ENCODE results near the gene SGIP1. TPM values are rescaled to one million over a fixed set of nuclear protein-coding genes. Genes with fewer than 3 reads are reported as not detected.

SGIP1 gene
- total RNA-seq, 2 experiments from 2014 or later = 0.08 TPM; not detected in 1

GRCh38 chr1:66687358-66687757 is 153.4 kb downstream of the SGIP1 start:
- no peaks in the 10 kb centered on the region for H3K36me3 Mint-ChIP-seq (ENCODE audit: low read depth)
- ChIA-PET POLR2A (no interaction called here), CTCF (no interaction called here)
- H3K27ac Mint-ChIP-seq = no peak overlapping the region
- no peak for DNase-seq
- H3K9me3 Mint-ChIP-seq = no peaks in the 10 kb centered on the region
- H3K4me3 Mint-ChIP-seq = no peak overlapping the region
- H3K4me1 Mint-ChIP-seq = no peaks in the 10 kb centered on the region
- peaks cover 15% of the 10 kb centered on the region for H3K27me3 Mint-ChIP-seq

DNA sequence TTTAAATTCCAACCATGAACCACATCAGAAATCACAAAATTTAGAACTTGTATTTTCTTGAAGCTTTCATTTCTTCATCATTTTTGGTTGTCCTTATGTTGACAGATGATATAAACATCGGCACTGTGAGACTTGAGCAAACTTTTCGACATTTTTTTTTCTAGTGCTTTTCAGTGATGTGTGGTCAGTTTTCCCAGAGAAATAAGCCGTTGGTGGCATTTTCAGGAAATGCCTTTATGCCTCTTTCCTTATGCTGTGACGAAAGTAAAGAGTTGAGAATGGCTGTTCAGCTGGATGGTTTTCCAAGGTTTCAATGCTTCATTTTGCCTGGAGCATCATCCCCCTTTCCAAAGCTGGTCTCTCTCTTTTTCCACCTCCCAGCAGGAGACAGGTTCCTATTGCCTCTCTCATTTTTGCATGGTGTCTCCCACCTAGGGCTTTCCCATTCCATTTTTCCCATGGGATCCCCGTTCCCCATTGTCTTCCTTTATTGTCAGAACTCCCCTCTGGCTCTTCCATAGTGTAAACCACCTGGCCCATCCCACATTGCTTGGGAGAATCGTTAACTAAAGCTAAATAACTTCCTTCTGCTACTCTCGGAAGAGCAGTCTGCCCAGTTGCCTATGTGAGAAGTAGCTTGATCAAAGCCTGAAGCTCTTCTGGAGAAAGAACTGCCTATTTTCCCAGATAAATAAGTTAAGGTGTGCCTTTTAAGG is 156.9 kb downstream of the SGIP1 start:
- H3K4me3 Mint-ChIP-seq = no peak overlapping the region
- no peaks in the 10 kb centered on the region for H3K9me3 Mint-ChIP-seq
- no peak for DNase-seq
- H3K27me3 Mint-ChIP-seq = peaks cover 19% of the 10 kb centered on the region
- H3K4me1 Mint-ChIP-seq = no peaks in the 10 kb centered on the region
- ChIA-PET POLR2A (no interaction called here), CTCF (no interaction called here)
- H3K36me3 Mint-ChIP-seq (ENCODE audit: low read depth) = no peaks in the 10 kb centered on the region
- no peak overlapping the region for H3K27ac Mint-ChIP-seq

DNA sequence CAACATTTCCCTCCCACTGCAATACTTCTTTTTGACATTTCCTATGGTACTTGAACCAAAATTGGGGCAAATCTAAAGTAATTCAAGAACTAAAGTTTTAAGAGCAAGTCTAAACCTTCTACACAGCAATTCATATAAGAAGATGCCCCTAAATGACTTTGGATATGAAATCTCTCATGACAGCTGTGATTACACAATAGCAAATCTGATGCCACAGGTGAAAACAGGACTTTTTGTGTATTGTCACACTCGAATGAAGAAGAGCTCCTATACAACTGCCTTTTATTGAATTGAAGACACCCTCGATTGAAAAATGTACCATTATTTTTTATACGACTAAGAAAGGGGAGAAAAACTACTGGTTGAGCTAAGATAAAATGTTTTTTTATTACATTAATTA is 158.7 kb downstream of the SGIP1 start:
- Mint-ChIP-seq H3K4me3 (no peak overlapping the region), H3K36me3 (ENCODE audit: low read depth) (no peaks in the 10 kb centered on the region), H3K27ac (no peak overlapping the region), H3K27me3 (peaks cover 18% of the 10 kb centered on the region), H3K4me1 (no peaks in the 10 kb centered on the region), H3K9me3 (no peaks in the 10 kb centered on the region)
- POLR2A ChIA-PET = no interaction called here
- no peak for DNase-seq
- CTCF ChIA-PET = interaction anchor here (1.2 kb wide), 1 partner anchor 33 kb away, joined by 4 read pairs; no protein-coding TSS in a partner anchor

GRCh38 chr1:66693856-66694255 is 159.9 kb downstream of the SGIP1 start:
- Mint-ChIP-seq H3K36me3 (ENCODE audit: low read depth) (no peaks in the 10 kb centered on the region), H3K27ac (no peak overlapping the region), H3K4me1 (no peaks in the 10 kb centered on the region), H3K9me3 (no peaks in the 10 kb centered on the region), H3K27me3 (peaks cover 18% of the 10 kb centered on the region), H3K4me3 (no peak overlapping the region)
- ChIA-PET POLR2A (no interaction called here), CTCF (interaction anchor here (1.2 kb wide), 1 partner anchor 32 kb away, joined by 4 read pairs; no protein-coding TSS in a partner anchor)
- DNase-seq = no peak

DNA sequence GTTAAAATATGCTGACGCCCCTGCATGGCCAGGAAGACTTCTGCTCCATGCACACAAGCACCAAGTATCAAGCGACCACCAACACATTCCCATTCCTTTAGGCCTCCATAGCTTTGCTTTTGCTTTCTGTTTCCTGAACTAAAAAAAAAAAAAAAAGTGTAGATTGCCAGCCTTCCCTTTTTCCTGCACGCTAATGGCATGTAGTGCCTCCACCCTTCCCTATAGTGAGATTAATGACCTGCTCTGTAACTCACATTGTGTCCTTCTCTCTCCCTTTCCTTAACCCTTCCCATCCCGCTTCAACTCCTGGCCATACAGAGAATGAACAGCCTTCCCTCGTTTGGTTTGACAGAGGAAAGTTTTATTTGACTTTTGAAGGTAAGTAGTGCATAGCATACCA is 161.2 kb downstream of the SGIP1 start:
- no peaks in the 10 kb centered on the region for H3K9me3 Mint-ChIP-seq
- no peak overlapping the region for H3K27ac Mint-ChIP-seq
- POLR2A ChIA-PET = no interaction called here

DNA sequence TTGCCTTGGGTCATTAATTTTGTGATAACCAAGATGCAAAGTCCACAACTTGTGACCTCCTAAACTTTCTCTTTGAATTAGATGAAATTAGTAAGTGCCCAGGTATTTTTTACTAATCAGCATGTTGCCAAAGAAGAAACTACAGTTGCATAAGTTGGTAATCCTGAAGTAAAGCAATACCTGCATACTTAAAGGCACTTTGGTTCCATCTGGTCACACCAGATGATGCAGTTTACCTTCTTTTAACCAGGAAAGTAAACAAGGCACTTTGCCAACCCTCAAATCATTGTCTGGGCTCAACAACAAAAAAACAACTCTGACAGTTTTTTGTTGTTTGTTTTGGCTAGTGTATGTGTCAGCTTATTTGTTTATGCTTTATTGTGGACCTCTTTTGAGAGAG is 162.8 kb downstream of the SGIP1 start:
- CTCF ChIA-PET = no interaction called here
- H3K4me1 Mint-ChIP-seq = no peaks in the 10 kb centered on the region

More for the DNA sequence above, 161.2 kb downstream of the SGIP1 start:
- no peak for DNase-seq
- H3K4me1 Mint-ChIP-seq = no peaks in the 10 kb centered on the region
- peaks cover 18% of the 10 kb centered on the region for H3K27me3 Mint-ChIP-seq
- H3K4me3 Mint-ChIP-seq = no peak overlapping the region
- no peaks in the 10 kb centered on the region for H3K36me3 Mint-ChIP-seq (ENCODE audit: low read depth)
- CTCF ChIA-PET = no interaction called here

GRCh38 chr1:66699213-66699612 is 165.3 kb downstream of the SGIP1 start:
- Mint-ChIP-seq H3K4me3 (no peak overlapping the region), H3K4me1 (no peaks in the 10 kb centered on the region), H3K9me3 (no peaks in the 10 kb centered on the region), H3K27ac (no peak overlapping the region), H3K27me3 (peaks cover 13% of the 10 kb centered on the region), H3K36me3 (ENCODE audit: low read depth) (no peaks in the 10 kb centered on the region)
- CTCF ChIA-PET = no interaction called here
- POLR2A ChIA-PET = no interaction called here
- DNase-seq = no peak

More for the DNA sequence above, 162.8 kb downstream of the SGIP1 start:
- Mint-ChIP-seq H3K9me3 (no peaks in the 10 kb centered on the region), H3K27ac (no peak overlapping the region), H3K36me3 (ENCODE audit: low read depth) (no peaks in the 10 kb centered on the region), H3K27me3 (peaks cover 16% of the 10 kb centered on the region), H3K4me3 (no peak overlapping the region)
- no peak for DNase-seq
- POLR2A ChIA-PET = no interaction called here

DNA sequence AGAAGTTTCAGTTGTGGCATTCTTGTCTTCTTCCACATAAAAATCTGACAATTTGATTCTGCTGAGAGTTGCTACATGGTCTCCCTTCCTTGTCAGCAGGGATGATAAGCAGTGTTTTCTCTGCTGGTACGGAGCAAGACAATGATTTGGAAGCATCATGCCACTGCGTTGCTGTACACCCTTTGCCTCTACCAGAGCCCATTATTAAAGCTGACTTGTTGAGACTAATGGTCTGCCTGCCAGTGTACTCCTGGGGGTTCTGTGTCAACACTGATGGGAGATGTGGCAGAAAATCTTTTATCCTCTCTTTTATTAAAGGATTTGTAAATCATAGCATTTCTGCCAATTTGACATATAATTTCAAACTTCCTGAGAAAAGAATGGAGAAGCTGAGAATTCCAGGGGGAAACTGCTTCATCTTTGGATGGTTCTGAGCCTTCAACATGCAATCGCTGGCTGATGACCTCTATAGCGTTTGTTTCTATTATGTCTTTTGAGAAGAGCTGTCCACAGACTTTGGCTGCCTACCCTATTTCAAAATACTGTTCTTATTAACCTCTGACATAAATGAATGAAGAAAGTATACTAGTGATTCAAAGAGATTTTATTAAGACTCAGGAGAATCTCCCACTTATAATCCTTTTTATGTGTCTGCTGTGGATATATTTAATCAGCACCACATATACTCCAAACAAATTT is 170.4 kb downstream of the SGIP1 start:
- ChIA-PET POLR2A (no interaction called here), CTCF (no interaction called here)
- no peak for DNase-seq
- H3K4me3 Mint-ChIP-seq = no peak overlapping the region
- peaks cover 13% of the 10 kb centered on the region for H3K27me3 Mint-ChIP-seq
- H3K36me3 Mint-ChIP-seq (ENCODE audit: low read depth) = no peaks in the 10 kb centered on the region
- no peak overlapping the region for H3K27ac Mint-ChIP-seq
- H3K4me1 Mint-ChIP-seq = no peaks in the 10 kb centered on the region
- no peaks in the 10 kb centered on the region for H3K9me3 Mint-ChIP-seq

GRCh38 chr1:66705110-66705509 is 171.2 kb downstream of the SGIP1 start:
- H3K4me3 Mint-ChIP-seq = no peak overlapping the region
- CTCF ChIA-PET = no interaction called here
- H3K27ac Mint-ChIP-seq = no peak overlapping the region
- peaks cover 14% of the 10 kb centered on the region for H3K27me3 Mint-ChIP-seq
- DNase-seq = no peak
- no peaks in the 10 kb centered on the region for H3K4me1 Mint-ChIP-seq
- no peaks in the 10 kb centered on the region for H3K9me3 Mint-ChIP-seq
- no peaks in the 10 kb centered on the region for H3K36me3 Mint-ChIP-seq (ENCODE audit: low read depth)
- POLR2A ChIA-PET = no interaction called here

- H3K27ac Mint-ChIP-seq = no peak overlapping the region
- H3K36me3 Mint-ChIP-seq (ENCODE audit: low read depth) = no peaks in the 10 kb centered on the region
- no peaks in the 10 kb centered on the region for H3K9me3 Mint-ChIP-seq
- H3K4me1 Mint-ChIP-seq = no peaks in the 10 kb centered on the region
- DNase-seq = no peak
- H3K27me3 Mint-ChIP-seq = peaks cover 22% of the 10 kb centered on the region
- ChIA-PET CTCF (interaction anchor here (1.0 to 1.2 kb wide), 2 partner anchors 14 to 15 kb away, joined by 3 to 7 read pairs; no protein-coding TSS in a partner anchor), POLR2A (no interaction called here)
- no peak overlapping the region for H3K4me3 Mint-ChIP-seq
Observed at GRCh38 chr1:66711420-66711819, 177.5 kb downstream of the SGIP1 start.

DNA sequence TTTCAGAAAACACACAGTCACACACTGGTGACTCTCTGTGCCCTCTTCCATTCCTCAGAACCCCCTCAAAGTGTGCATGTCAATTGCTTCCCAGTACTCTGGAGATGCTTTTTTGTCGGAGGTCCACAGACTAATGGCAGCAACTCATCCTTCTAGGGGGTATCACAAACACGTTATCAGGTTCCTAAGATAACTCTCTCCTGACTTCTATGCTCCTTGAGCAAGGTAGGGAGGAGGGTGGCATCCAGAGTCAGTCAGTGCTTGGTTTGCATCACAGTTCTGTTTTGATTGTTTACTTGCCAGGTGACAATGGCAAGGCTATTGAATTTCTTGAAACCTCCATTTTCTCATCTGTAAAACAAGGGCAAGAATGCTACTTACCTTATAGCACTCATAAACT is 178.9 kb downstream of the SGIP1 start:
- CTCF ChIA-PET = no interaction called here

GRCh38 chr1:66723985-66724384 is 190.0 kb downstream of the SGIP1 start:
- H3K9me3 Mint-ChIP-seq = no peaks in the 10 kb centered on the region
- H3K27ac Mint-ChIP-seq = no peak overlapping the region
- H3K36me3 Mint-ChIP-seq (ENCODE audit: low read depth) = peaks cover under 1% of the 10 kb centered on the region
- H3K4me1 Mint-ChIP-seq = peaks cover 16% of the 10 kb centered on the region
- DNase-seq = no peak
- ChIA-PET CTCF (no interaction called here), POLR2A (no interaction called here)
- no peak overlapping the region for H3K4me3 Mint-ChIP-seq
- H3K27me3 Mint-ChIP-seq = peaks cover 19% of the 10 kb centered on the region

More for the DNA sequence above, 178.9 kb downstream of the SGIP1 start:
- no peak for DNase-seq
- no peaks in the 10 kb centered on the region for H3K4me1 Mint-ChIP-seq
- no peaks in the 10 kb centered on the region for H3K36me3 Mint-ChIP-seq (ENCODE audit: low read depth)
- no peak overlapping the region for H3K4me3 Mint-ChIP-seq
- no peak overlapping the region for H3K27ac Mint-ChIP-seq
- H3K27me3 Mint-ChIP-seq = peaks cover 26% of the 10 kb centered on the region
- POLR2A ChIA-PET = no interaction called here
- no peaks in the 10 kb centered on the region for H3K9me3 Mint-ChIP-seq

DNA sequence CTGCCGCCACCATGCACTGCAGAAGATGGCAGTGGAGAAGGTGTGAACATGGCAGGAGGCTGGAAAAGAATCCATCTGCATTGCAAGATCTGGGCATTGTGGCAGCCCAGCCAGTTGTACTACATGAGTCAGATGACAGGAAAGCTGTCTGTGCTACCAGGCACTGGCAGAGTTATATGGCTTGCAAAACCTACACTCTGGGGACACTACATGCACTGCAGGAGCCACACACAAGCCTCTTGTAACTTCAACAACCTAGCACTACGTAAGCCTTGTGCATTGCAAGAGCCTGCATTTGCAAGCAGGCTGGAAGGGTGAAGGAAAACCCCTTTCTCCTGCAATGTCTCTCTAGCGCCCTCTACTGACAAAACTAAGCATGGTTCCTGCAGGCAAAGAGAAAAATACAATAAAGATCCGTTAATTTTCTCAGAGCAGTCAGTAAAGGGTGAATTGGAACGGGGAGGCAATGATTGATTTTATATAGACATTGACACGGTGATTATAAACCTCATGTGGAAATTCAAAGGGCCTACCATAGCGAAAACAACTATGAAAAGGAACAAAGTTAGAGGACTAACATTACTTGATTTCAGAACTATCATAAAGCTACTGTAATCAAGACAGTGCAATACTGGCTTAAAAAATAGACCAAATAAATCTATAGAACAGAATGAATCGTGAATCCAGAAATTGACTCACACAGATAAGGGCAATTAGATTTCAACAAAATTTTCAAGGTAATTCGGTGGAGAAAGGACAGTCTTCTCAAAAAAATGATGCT is 192.1 kb downstream of the SGIP1 start:
- POLR2A ChIA-PET = no interaction called here

More for the DNA sequence above, 192.1 kb downstream of the SGIP1 start:
- no peak overlapping the region for H3K4me3 Mint-ChIP-seq
- peak; percentile 56 for DNase-seq
- H3K27me3 Mint-ChIP-seq = peaks cover 16% of the 10 kb centered on the region
- H3K27ac Mint-ChIP-seq = no peak overlapping the region
- H3K36me3 Mint-ChIP-seq (ENCODE audit: low read depth) = peaks cover 4% of the 10 kb centered on the region
- peaks cover 30% of the 10 kb centered on the region for H3K4me1 Mint-ChIP-seq
- CTCF ChIA-PET = interaction anchor here (0.6 to 2.7 kb wide), 23 partner anchors 8 to 473 kb away, joined by 3 to 18 read pairs (median 3); partner anchors contain the start of genes DNAI4 and MIER1
- H3K9me3 Mint-ChIP-seq = no peaks in the 10 kb centered on the region

Data from activated CD4-positive, alpha-beta memory T cell treated with anti-CD3 and anti-CD28 coated beads, Interleukin-2, amount 10 ng/mL, durations not matched to agents 7 days and 5 days (primary cell).